ENCODE results near the gene ZNF337.
"Not testable (repeated sequence)": the region's sequence is repeated elsewhere in the genome, so short reads cannot be mapped to it uniquely, and the experiment has no call there.

ZNF337 gene

DNA sequence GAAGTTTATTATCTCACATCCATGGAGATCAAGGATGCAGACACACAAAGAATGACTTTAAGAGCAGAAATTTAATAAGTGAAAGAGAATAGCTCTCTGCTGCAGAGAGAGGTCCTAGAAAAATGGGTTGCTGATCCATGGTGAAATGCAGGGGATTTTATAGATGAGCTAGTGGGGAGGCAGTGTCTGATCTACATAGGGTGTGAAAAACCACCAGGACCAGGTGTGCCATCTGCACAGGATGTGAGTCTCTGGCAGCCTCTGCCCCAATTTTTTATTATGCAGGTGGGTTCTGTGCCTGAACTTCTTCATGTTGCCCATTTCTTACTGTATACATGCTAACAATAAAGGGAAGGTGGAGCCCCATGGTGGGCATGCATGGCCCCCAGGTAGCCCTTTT is 52.9 kb downstream of the ZNF337 start:
- no peak for DNase-seq
- in situ Hi-C loops (cut with HindIII; ENCODE audit: low pct_ligation_motif_present, low pct_unique_long_range_greater_than_20kb, low sequenced_read_pairs) = no loop called here

DNA sequence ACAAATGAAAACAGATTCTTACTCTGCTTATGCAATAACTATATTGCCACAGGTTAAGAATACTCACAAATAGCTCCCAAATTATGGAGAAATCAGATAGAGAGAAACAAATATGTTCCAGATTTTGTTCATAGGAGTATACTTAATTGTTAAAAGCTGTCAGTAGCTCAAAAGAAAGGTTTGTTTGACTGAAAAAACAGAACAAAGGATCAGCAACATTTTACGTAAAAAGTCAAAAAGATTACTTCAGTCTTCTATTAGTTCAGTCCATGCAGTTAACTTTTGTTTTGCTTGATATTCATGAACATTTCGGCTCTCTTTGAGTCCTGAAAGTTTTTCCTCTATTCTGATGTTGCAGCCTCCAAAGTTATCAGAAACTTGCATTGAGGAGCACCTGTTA is 59.4 kb downstream of the ZNF337 start:
- no peak for DNase-seq
- in situ Hi-C loops (cut with HindIII; ENCODE audit: low pct_ligation_motif_present, low pct_unique_long_range_greater_than_20kb, low sequenced_read_pairs) = no loop called here

DNA sequence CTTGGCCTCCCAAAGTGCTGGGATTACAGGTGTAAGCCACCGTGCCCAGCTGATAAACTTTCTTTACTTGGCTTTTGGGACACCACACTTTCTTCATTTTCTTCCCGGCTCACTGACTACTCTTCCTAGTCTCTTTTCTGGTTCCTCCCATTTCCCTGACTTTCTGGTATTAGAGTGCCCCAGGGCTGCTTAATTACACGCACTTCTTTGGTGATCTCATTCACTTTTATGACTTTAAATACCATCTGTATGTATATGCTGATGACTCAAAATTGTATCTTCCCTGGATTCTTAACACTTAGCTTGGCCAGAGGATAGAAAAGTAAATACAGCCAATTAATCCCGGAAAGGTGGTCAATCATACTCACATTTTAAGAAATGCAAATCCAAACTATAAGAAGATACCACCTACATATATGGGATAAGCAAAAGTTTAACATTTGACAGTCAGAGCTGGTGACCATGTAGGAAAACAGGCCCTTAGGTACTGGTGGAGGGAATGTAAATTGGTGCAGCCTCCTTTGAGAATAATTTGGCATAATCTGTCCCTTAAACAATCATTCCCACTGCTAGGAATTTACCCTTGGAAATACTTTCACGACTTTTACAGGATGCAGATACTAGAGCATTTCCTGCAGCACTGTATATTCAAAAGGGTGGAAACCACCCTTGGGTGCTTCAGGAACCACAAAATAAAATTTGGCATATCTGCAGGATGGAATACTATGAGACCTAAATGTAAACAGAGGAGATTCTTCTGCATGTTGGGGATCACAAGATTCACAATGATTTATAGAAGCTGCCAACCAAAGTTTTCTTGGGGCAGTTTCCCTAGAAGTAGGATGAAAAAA is 63.5 kb downstream of the ZNF337 start:
- DNase-seq = no peak
- in situ Hi-C loops (cut with HindIII; ENCODE audit: low pct_ligation_motif_present, low pct_unique_long_range_greater_than_20kb, low sequenced_read_pairs) = no loop called here

GRCh38 chr20:25630615-25631014 is 66.0 kb downstream of the ZNF337 start:
- DNase-seq; in situ Hi-C loops (cut with HindIII; ENCODE audit: low pct_ligation_motif_present, low pct_unique_long_range_greater_than_20kb, low sequenced_read_pairs): not testable (repeated sequence)

- DNase-seq = no peak
- in situ Hi-C loops (cut with HindIII; ENCODE audit: low pct_ligation_motif_present, low pct_unique_long_range_greater_than_20kb, low sequenced_read_pairs) = no loop called here
Observed at GRCh38 chr20:25629816-25630499, 66.7 kb downstream of the ZNF337 start.

GRCh38 chr20:25626779-25627178 is 69.9 kb downstream of the ZNF337 start:
- in situ Hi-C loops (cut with HindIII; ENCODE audit: low pct_ligation_motif_present, low pct_unique_long_range_greater_than_20kb, low sequenced_read_pairs) = no loop called here
- DNase-seq = no peak

DNA sequence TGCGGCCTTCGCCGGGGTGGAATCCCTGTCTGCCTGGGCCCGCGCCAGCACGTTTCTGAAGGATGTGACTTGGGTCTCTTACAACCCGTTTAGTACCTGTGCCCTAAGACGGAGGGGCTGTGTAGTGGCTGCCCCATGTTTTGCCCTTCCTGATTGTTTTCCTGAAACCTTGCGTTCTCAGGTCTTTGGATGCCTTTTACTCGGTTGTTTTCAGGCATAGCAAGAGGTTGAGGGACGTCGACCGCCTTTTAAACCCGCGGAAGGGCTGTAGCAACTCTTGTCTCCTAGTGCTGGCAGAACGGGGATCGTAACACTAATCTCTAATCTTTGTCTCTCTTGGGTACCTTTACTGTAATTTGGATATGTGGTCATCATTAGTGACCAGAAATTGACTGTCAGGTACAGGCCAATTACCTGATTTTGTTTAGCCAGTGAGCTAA is 72.1 kb downstream of the ZNF337 start:
- in situ Hi-C loops (cut with HindIII; ENCODE audit: low pct_ligation_motif_present, low pct_unique_long_range_greater_than_20kb, low sequenced_read_pairs) = no loop called here
- DNase-seq = no peak

All from ACHN (cell line).